Tibial artery (tissue), 4 donors: ENCODE data around the gene OTUD6A.

ENCODE experiments used
- DNase-seq, 2 donors: peaks; one replicate each; pipeline ENCODE4 v3.0.0-alpha.2; 2019
- H3K27ac ChIP-seq, 2 donors: fragments of 200-600 bp; sonication (generic) in 1 of 2; 1 replicate in 1 of 2; 2 replicates in 1 of 2; pipeline ENCODE4 v1.5.1; 2018 to 2019; ENCODE audit warnings: mild to moderate bottlenecking in 1 of 2
- H3K27me3 ChIP-seq, 2 donors: fragments of 200-600 bp; sonication (generic) in 1 of 2; one replicate each; pipeline versions ENCODE4 v1.5.1 to v1.6.0; 2016 to 2019
- H3K36me3 ChIP-seq, 3 donors: fragments of 200-600 bp; sonication (generic) in 2 of 3; one replicate each; pipeline ENCODE4 v1.5.1; 2016 to 2019; ENCODE audit warnings: mild to moderate bottlenecking in 2 of 3
- H3K4me1 ChIP-seq, 4 donors: fragments of 200-600 bp; sonication (generic) in 2 of 4; 1 replicate in 3 of 4; 2 replicates in 1 of 4; pipeline ENCODE4 v1.5.1; 2016 to 2019
- H3K4me3 ChIP-seq, 2 donors: fragments of 200-600 bp; sonication (generic) in 1 of 2; 1 replicate in 1 of 2; 2 replicates in 1 of 2; pipeline ENCODE4 v1.5.1; 2018 to 2019; ENCODE audit warnings: mild to moderate bottlenecking in 2 of 2
- H3K9me3 ChIP-seq, 3 donors: fragments of 200-600 bp; sonication (generic) in 1 of 3; one replicate each; pipeline ENCODE4 v1.5.1; 2016 to 2019
- intact Hi-C: fragments of 100-400 bp; cut with DNase I; formaldehyde crosslinking; loops from one replicate; pipeline ENCODE4 v1.15.0; 2023; ENCODE audit warnings: low total_unique reads
- TF ChIP-seq, protein P1 (sequence below), 2 experiments: fragments of 200-600 bp in 1 of 2; fragments of 450-650 bp in 1 of 2; IDR thresholded peaks; one replicate each; pipeline ENCODE4 v1.5.1; 2017 to 2019; ENCODE audit warnings: antibody characterized with exemption in 2 of 2, mild to moderate bottlenecking in 1 of 2, moderate library complexity in 1 of 2

OTUD6A gene

GRCh38 chrX:70033348-70034051 is 28.8 kb upstream of the OTUD6A start:
- no peak for DNase-seq
- H3K36me3 ChIP-seq: no peaks in the 10 kb centered on the region
- no peaks in the 10 kb centered on the region for H3K9me3 ChIP-seq
- H3K27ac ChIP-seq: no peak overlapping the region
- no peaks in the 10 kb centered on the region for H3K4me1 ChIP-seq
- TF ChIP-seq, protein P1, sequence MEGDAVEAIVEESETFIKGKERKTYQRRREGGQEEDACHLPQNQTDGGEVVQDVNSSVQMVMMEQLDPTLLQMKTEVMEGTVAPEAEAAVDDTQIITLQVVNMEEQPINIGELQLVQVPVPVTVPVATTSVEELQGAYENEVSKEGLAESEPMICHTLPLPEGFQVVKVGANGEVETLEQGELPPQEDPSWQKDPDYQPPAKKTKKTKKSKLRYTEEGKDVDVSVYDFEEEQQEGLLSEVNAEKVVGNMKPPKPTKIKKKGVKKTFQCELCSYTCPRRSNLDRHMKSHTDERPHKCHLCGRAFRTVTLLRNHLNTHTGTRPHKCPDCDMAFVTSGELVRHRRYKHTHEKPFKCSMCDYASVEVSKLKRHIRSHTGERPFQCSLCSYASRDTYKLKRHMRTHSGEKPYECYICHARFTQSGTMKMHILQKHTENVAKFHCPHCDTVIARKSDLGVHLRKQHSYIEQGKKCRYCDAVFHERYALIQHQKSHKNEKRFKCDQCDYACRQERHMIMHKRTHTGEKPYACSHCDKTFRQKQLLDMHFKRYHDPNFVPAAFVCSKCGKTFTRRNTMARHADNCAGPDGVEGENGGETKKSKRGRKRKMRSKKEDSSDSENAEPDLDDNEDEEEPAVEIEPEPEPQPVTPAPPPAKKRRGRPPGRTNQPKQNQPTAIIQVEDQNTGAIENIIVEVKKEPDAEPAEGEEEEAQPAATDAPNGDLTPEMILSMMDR (IDR thresholded peaks at IDR 0.05): peak; percentile 31 to 34
- H3K27me3 ChIP-seq: no peaks in the 10 kb centered on the region
- H3K4me3 ChIP-seq: no peak overlapping the region
- intact Hi-C loops: no loop called here

DNA sequence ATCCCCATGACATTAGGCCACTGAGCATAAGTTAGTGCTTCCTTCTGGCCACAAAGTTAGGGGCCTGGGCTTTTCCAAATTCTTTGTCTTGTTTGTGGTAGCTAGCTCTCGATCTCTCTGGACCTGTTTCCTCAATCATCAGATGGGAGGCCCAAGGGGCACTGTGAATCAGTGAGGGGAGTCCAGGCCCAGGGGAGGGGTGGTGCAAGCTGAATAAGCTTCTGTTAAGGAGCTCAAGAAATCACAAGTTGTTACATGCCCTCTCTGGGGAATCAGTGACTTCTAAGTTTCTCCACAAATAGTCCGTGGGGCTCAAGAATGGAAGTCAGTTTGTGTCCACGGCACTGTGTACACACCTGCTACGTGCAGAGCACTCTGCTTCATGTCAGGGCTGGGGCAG is 27.6 kb upstream of the OTUD6A start:
- DNase-seq: no peak
- Histone ChIP-seq H3K9me3 (no peaks in the 10 kb centered on the region), H3K27ac (no peak overlapping the region), H3K4me1 (no peaks in the 10 kb centered on the region), H3K4me3 (no peak overlapping the region), H3K36me3 (no peaks in the 10 kb centered on the region), H3K27me3 (no peaks in the 10 kb centered on the region)
- TF ChIP-seq, protein P1 (IDR thresholded peaks at IDR 0.05): no peak
- intact Hi-C loops: no loop called here

GRCh38 chrX:70038515-70038914 is 23.7 kb upstream of the OTUD6A start:
- H3K27me3 ChIP-seq: no peaks in the 10 kb centered on the region
- intact Hi-C loops: no loop called here
- no peaks in the 10 kb centered on the region for H3K9me3 ChIP-seq
- no peak overlapping the region for H3K27ac ChIP-seq
- no peaks in the 10 kb centered on the region for H3K36me3 ChIP-seq
- TF ChIP-seq, protein P1 (IDR thresholded peaks at IDR 0.05): no peak
- H3K4me1 ChIP-seq: no peaks in the 10 kb centered on the region
- DNase-seq: no peak
- no peak overlapping the region for H3K4me3 ChIP-seq

GRCh38 chrX:70038951-70039350 is 23.3 kb upstream of the OTUD6A start:
- no peak overlapping the region for H3K27ac ChIP-seq
- TF ChIP-seq, protein P1 (IDR thresholded peaks at IDR 0.05): no peak
- H3K4me1 ChIP-seq: no peaks in the 10 kb centered on the region
- H3K27me3 ChIP-seq: no peaks in the 10 kb centered on the region
- DNase-seq: no peak
- intact Hi-C loops: no loop called here
- H3K36me3 ChIP-seq: no peaks in the 10 kb centered on the region
- no peaks in the 10 kb centered on the region for H3K9me3 ChIP-seq
- H3K4me3 ChIP-seq: no peak overlapping the region

DNA sequence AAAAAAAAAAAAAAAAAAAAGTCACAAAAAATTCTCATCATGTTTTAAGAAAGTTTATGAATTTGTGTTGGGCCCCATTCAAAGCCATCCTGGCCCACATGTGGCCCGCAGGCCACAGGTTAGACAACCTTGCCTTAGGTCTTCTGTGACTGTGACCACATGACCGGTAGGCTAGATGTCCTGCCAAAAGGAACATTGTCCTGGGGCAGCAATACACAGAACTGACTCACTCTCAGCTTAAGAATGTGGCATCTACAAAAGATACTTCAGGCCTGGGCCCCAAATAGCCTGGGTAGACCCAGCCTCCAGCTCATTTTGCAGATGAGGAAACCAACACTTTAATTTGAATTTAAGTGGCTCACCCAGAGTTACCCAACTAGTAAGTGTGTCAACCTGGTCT is 22.5 kb upstream of the OTUD6A start:
- no peaks in the 10 kb centered on the region for H3K4me1 ChIP-seq
- H3K36me3 ChIP-seq: no peaks in the 10 kb centered on the region
- H3K4me3 ChIP-seq: no peak overlapping the region
- H3K9me3 ChIP-seq: no peaks in the 10 kb centered on the region
- no peak overlapping the region for H3K27ac ChIP-seq
- DNase-seq: no peak
- TF ChIP-seq, protein P1 (IDR thresholded peaks at IDR 0.05): no peak
- intact Hi-C loops: no loop called here
- H3K27me3 ChIP-seq: no peaks in the 10 kb centered on the region

DNA sequence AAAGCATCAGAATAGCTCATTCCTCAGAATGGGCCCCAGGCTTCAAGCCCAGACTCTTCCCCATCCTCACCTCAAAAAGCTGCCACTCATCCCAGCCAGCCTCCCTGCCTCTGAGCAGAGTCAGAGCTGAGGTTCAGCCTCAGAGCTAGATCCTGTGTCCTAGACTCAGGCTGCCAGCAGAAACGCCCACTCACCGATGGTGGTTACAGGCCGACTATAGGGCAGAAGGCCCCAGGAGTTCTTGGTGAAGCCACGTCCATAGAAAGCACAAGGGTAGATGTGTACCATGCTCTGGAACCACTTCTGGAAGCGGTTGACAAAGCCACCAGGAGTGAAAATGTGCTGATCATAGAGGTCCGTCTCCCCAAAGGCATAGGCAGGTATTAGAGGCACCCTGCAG is 20.3 kb upstream of the OTUD6A start:
- Histone ChIP-seq H3K36me3 (no peaks in the 10 kb centered on the region), H3K4me1 (no peaks in the 10 kb centered on the region), H3K9me3 (peaks cover 0 to 4% (median 0%) of the 10 kb centered on the region in 3 donors), H3K4me3 (no peak overlapping the region), H3K27ac (no peak overlapping the region), H3K27me3 (no peaks in the 10 kb centered on the region)
- intact Hi-C loops: no loop called here
- no peak for DNase-seq
- TF ChIP-seq, protein P1 (IDR thresholded peaks at IDR 0.05): no peak
